ENCODE measurements around the gene NOC4L. TPM values are rescaled to one million over a fixed set of nuclear protein-coding genes. Genes with fewer than 3 reads are reported as not detected.

The NOC4L gene
- polyA plus RNA-seq, 1 donor (not counting 4 experiments of a cell fraction or from before 2014, with no cell fraction given), result 3.7 TPM

- Histone ChIP-seq H3K27me3 (ENCODE audit: control insufficient read depth, extremely low read depth, insufficient read depth, low read length) (no peaks in the 10 kb centered on the region), H3K27ac (ENCODE audit: control insufficient read depth, insufficient read depth, low read length) (no peak overlapping the region), H3K4me3 (ENCODE audit: control insufficient read depth in 2 of 3, extremely low read depth in 1 of 3, insufficient read depth in 2 of 3, low read depth in 1 of 3, low read length in 3 of 3) (no peak overlapping the region), H3K4me2 (ENCODE audit: control insufficient read depth, extremely low read depth, insufficient read depth, low read depth, low read length) (no peak overlapping the region), H3K36me3 (ENCODE audit: control insufficient read depth in 2 of 2, extremely low read depth in 1 of 2, insufficient read depth in 2 of 2, low read length in 2 of 2) (peaks cover 8 to 22% of the 10 kb centered on the region in 2 experiments), H3K9me3 (ENCODE audit: control insufficient read depth, low read depth, low read length) (no peaks in the 10 kb centered on the region), H3K9ac (ENCODE audit: control insufficient read depth, extremely low read depth, insufficient read depth, low read length) (no peak overlapping the region), H4K20me1 (ENCODE audit: control insufficient read depth, extremely low read depth, insufficient read depth, low read length) (no peaks in the 10 kb centered on the region), H2AFZ (ENCODE audit: control insufficient read depth, low read length) (no peak overlapping the region), H3K79me2 (ENCODE audit: control insufficient read depth, insufficient read depth, low read length) (no peaks in the 10 kb centered on the region), H3K4me1 (ENCODE audit: control insufficient read depth, extremely low read depth, insufficient read depth, low read length) (no peaks in the 10 kb centered on the region), H3K9me1 (ENCODE audit: control insufficient read depth, extremely low read depth, insufficient read depth, low read length) (no peaks in the 10 kb centered on the region)
- TF ChIP-seq EZH2 (IDR thresholded peaks at IDR 0.05; ENCODE audit: low read length), result no peak
- no peak for DNase-seq (ENCODE audit: low read depth, low spot score)
- FAIRE-seq, result no peak
- dilution Hi-C loops (cut with MboI; ENCODE audit: extremely low pct_ligation_motif_present, low sequenced_read_pairs), result no loop called here
Measured at GRCh38 chr12:132124766-132125425, 19.4 kb upstream of the NOC4L start.

- dilution Hi-C loops (cut with MboI; ENCODE audit: extremely low pct_ligation_motif_present, low sequenced_read_pairs), result no loop called here
- H3K27ac ChIP-seq (ENCODE audit: control insufficient read depth, insufficient read depth, low read length), result no peak overlapping the region
- H3K27me3 ChIP-seq (ENCODE audit: control insufficient read depth, extremely low read depth, insufficient read depth, low read length), result no peaks in the 10 kb centered on the region
- no peaks in the 10 kb centered on the region for H3K9me1 ChIP-seq (ENCODE audit: control insufficient read depth, extremely low read depth, insufficient read depth, low read length)
- H3K9ac ChIP-seq (ENCODE audit: control insufficient read depth, extremely low read depth, insufficient read depth, low read length), result no peak overlapping the region
- DNase-seq (ENCODE audit: low read depth, low spot score), result no peak
- no peaks in the 10 kb centered on the region for H3K9me3 ChIP-seq (ENCODE audit: control insufficient read depth, low read depth, low read length)
- H2AFZ ChIP-seq (ENCODE audit: control insufficient read depth, low read length), result no peak overlapping the region
- no peak for TF ChIP-seq EZH2 (IDR thresholded peaks at IDR 0.05; ENCODE audit: low read length)
- no peak for TF ChIP-seq CTCF (optimal IDR thresholded peaks at IDR 0.05 in 1 of 3, IDR thresholded peaks at IDR 0.05 in 1 of 3, conservative IDR thresholded peaks at IDR 0.05 in 1 of 3; ENCODE audit: extremely low read depth in 1 of 3, insufficient read depth in 2 of 3, low read length in 3 of 3)
- no peak for FAIRE-seq
- H4K20me1 ChIP-seq (ENCODE audit: control insufficient read depth, extremely low read depth, insufficient read depth, low read length), result no peaks in the 10 kb centered on the region
- H3K4me1 ChIP-seq (ENCODE audit: control insufficient read depth, extremely low read depth, insufficient read depth, low read length), result no peaks in the 10 kb centered on the region
- H3K4me3 ChIP-seq (ENCODE audit: control insufficient read depth in 2 of 3, extremely low read depth in 1 of 3, insufficient read depth in 2 of 3, low read depth in 1 of 3, low read length in 3 of 3), result no peak overlapping the region
- H3K4me2 ChIP-seq (ENCODE audit: control insufficient read depth, extremely low read depth, insufficient read depth, low read depth, low read length), result no peak overlapping the region
- peaks cover 8 to 22% of the 10 kb centered on the region in 2 experiments for H3K36me3 ChIP-seq (ENCODE audit: control insufficient read depth in 2 of 2, extremely low read depth in 1 of 2, insufficient read depth in 2 of 2, low read length in 2 of 2)
- H3K79me2 ChIP-seq (ENCODE audit: control insufficient read depth, insufficient read depth, low read length), result no peaks in the 10 kb centered on the region
Measured at GRCh38 chr12:132125736-132126135, 18.5 kb upstream of the NOC4L start.

DNA sequence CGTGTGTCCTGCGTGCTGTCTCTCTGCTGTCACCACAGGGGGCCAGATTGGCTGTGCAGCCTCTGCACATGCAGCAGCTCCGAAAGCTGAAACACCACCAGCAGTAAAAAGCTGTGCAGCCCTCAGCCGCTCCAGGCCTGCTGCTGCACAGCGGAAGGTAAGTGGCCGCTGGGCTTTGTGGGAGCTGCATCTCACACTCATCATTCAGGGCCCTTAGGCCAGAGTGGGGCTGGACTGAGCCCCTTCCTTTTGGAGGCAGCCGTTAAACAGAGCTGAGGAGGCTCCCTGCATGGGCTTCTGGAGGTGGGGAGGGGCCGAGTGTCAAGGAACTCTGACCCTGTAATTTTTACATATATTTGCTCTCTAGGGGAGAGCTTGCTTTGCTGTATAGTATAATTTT lies 17.2 kb upstream of the NOC4L start:
- TF ChIP-seq CTCF (optimal IDR thresholded peaks at IDR 0.05 in 1 of 3, IDR thresholded peaks at IDR 0.05 in 1 of 3, conservative IDR thresholded peaks at IDR 0.05 in 1 of 3; ENCODE audit: extremely low read depth in 1 of 3, insufficient read depth in 2 of 3, low read length in 3 of 3) (no peak), EZH2 (IDR thresholded peaks at IDR 0.05; ENCODE audit: low read length) (no peak)
- Histone ChIP-seq H3K9me1 (ENCODE audit: control insufficient read depth, extremely low read depth, insufficient read depth, low read length) (no peaks in the 10 kb centered on the region), H3K9me3 (ENCODE audit: control insufficient read depth, low read depth, low read length) (no peaks in the 10 kb centered on the region), H3K4me3 (ENCODE audit: control insufficient read depth in 2 of 3, extremely low read depth in 1 of 3, insufficient read depth in 2 of 3, low read depth in 1 of 3, low read length in 3 of 3) (no peak overlapping the region), H3K79me2 (ENCODE audit: control insufficient read depth, insufficient read depth, low read length) (no peaks in the 10 kb centered on the region), H4K20me1 (ENCODE audit: control insufficient read depth, extremely low read depth, insufficient read depth, low read length) (no peaks in the 10 kb centered on the region), H3K4me1 (ENCODE audit: control insufficient read depth, extremely low read depth, insufficient read depth, low read length) (no peaks in the 10 kb centered on the region), H3K27me3 (ENCODE audit: control insufficient read depth, extremely low read depth, insufficient read depth, low read length) (no peaks in the 10 kb centered on the region), H3K4me2 (ENCODE audit: control insufficient read depth, extremely low read depth, insufficient read depth, low read depth, low read length) (no peak overlapping the region), H3K36me3 (ENCODE audit: control insufficient read depth in 2 of 2, extremely low read depth in 1 of 2, insufficient read depth in 2 of 2, low read length in 2 of 2) (peaks cover 4 to 22% of the 10 kb centered on the region in 2 experiments), H3K9ac (ENCODE audit: control insufficient read depth, extremely low read depth, insufficient read depth, low read length) (no peak overlapping the region), H2AFZ (ENCODE audit: control insufficient read depth, low read length) (no peak overlapping the region), H3K27ac (ENCODE audit: control insufficient read depth, insufficient read depth, low read length) (no peak overlapping the region)
- no peak for FAIRE-seq
- dilution Hi-C loops (cut with MboI; ENCODE audit: extremely low pct_ligation_motif_present, low sequenced_read_pairs), result no loop called here
- DNase-seq (ENCODE audit: low read depth, low spot score), result no peak

Data from keratinocyte (primary cell).